Left kidney (tissue), 2 donors: Measurements from ENCODE around the gene CXCL12. TPM values are rescaled to one million over a fixed set of nuclear protein-coding genes. Genes with fewer than 3 reads are reported as not detected.

Experiments used
- DNase-seq: peaks from one replicate; pipeline ENCODE4 v3.0.0-alpha.2; 2013
- polyA plus RNA-seq: library from polyadenylated mRNA; unstranded; fragments of 120-200 nt; gene quantifications from one replicate; pipeline ENCODE4 v1.2.1, GENCODE V29; 2013; ENCODE audit not compliant: insufficient read length

The CXCL12 gene
- polyA plus RNA-seq, 1 donor: 417 TPM

DNA sequence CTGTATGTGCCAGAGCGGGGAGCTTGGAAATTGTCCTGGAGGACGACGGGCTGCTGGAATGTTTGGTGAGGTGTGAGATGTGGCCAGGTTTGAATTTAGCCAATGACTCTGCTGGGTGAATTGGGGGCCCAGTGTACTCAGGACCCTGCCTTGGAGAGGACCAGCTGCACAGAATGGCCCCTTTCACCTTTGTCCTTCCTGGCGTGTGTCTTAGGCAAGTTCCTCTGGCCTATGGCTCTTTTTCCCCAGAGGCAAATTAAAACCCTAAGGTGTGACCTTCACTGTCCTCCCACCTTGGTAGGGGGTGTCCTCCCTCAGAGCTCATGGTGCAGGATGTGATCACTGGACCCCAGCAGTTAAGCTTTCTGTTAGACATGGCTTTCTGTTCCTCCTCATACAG, 47.8 kb downstream of the CXCL12 start:
- no peak for DNase-seq

DNA sequence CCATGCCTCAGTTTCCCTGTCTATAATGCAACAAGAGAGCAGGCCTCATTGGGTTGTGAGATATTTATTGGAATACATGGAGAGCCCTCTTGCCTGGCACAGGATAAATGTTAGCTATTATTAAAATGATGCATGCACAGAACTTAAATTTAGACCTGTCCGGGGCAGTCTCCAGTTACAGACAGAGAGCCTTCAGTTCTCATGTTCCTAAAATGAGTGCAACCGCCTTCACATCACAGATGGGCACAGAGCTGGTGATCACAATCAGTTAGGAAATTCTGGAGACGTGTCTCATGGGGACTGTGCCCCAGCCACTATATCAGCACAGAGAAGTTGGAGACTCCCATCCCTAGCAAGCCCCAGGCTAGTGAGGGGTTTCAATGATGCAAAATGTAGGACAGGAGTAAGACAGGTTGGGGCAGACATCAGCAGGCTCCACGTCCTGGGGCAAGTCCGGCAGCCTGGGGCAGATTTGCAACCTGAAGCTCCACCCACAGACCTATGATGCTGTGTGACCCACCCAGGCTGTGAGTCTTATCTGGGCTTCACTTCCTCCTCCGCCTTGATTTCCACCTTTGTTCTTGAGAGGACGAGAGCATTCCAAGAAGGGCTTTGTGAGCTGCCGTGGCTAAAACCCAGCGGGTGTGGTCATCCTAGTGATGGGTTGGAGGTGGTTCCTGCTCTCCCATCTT, 49.4 kb downstream of the CXCL12 start:
- no peak for DNase-seq

DNA sequence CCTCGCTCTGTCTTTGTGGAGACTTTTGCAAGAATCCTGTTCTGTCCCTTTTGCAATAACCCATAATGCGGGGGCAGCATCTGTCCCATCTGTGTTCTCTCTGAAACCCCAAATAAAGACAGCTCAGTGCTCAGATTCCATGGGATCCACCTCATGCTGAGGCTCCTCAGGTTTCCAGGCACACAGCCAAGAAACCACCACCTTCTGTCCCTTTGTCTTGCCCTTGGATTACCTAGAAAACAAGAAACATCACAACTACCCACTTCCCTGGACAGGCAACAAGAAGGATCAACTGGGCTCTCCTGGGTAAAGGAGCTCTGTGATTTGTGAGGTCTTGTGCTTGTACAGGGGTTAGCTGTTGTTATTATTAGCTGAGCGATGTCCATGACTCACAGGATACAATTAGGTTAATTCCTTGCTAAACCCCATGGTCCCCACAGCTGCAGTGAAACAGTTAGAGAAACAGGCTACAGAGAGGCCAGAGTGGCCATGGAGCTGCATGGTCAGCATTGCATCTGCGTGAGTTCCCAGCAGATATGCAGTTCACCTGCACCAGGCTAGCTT, 50.2 kb downstream of the CXCL12 start:
- DNase-seq: no peak

DNA sequence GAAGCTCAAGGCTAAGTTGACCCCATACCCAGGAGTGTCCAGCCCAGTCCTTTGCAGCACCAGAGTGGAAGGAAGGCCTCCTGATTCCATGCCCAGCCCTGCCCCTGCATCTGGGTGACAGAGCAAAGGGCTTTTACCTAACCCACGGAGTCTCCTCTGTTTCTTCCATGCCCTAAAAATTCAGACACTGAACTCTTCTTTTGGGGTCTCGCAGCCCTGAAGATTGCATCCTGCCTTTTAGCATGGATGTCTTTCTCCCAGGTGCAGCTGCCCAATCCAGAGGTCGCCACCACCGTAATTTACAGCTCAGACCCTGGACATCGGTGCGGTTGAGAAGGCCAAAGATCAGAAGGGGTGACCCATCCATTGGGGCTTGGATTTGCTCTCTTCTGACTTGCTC, 50.8 kb downstream of the CXCL12 start:
- no peak for DNase-seq

DNA sequence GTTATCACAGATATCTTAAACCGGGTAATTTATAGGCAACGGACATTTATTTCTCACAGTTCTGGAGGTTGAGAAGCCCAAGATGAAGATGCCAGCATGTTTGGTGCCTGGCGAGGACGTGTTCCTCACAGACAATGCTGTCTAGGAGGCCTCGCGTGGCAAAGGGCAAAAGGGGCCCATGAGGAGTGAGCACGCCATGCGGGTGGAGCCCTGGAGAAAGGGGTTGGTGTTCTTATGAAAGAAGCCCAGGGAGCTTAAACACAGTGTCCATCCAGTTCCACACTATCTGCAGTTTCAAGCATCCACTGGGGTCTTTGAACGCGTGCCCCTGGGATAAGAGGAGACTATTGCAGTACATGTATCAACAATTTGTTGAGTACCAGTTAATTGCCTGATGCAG, 51.4 kb downstream of the CXCL12 start:
- DNase-seq: no peak

DNA sequence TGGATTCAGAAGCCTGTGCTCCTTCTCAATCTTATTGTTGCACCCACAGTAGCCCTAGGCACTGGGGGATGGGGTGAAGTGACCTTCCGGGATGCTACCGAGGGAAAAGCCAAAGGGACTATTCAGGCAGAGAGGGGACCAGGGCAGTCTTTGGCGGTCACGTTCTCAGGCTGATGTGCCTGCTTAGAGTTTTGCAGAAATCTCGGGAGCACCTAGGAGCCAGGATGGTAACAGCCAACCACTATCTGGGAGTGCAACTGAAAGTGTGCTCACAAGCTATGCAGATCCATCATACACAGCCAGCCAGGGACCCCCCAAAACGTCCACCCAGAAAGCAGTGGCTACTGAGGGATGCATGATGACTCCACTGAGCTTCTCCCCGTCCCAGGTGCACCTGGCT, 52.4 kb downstream of the CXCL12 start:
- no peak for DNase-seq

DNA sequence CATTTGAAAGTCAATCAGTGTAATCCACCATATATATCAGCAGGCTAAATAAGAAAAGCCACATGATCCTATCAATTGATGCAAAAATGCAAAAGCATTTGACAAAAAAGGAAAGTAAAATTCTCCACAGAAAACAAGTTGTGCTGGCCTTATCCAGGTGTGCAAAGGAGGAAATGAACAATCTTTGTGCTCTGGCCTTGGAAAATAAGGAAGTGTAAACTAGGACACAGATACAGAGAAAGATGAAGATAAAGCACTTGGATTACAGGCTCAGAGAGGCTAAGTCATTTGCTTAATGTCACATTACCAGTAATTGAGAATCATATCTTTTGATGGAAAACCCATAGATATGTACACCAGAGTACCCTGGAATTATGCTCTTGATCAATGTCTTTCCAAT, 54.5 kb downstream of the CXCL12 start:
- no peak for DNase-seq

DNA sequence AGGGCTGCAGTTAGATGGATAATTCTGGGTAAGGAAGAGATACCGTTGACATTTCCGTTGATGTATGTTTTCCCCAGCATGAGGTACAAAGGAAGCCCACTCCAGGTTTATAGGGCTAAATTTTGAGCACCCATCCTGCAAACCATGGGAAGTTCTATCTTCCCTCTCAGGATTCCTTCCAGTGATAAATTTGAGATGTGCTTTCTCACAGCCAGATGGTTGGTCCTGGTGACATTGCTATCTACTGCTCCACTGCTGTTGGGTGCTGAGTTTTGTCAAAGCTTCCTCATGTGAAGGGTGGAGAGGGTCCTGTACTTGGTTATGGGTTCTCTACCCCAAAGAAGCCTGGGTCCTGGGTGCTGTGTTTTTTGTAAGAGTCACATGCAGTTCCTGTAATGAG, 57.4 kb downstream of the CXCL12 start:
- no peak for DNase-seq
